CD14-positive monocyte (primary cell): ENCODE measurements around the gene IGFBP7. TPM values are rescaled to one million over a fixed set of nuclear protein-coding genes. Genes with fewer than 3 reads are reported as not detected.

Experiments used
- DNase-seq, 3 donors: peaks; one replicate each; pipeline ENCODE4 v3.0.0-alpha.2; 2011 to 2022
- H2AFZ ChIP-seq: 2 replicates; pipeline ENCODE4 v1.6.0; 2012; ENCODE audit warnings: mild to moderate bottlenecking, low read depth, low read length, inconsistent platforms; ENCODE audit not compliant: insufficient read depth, poor library complexity, severe bottlenecking
- H3K27ac ChIP-seq, 2 donors: 1 replicate in 1 of 2; 2 replicates in 1 of 2; pipeline ENCODE4 v1.5.1; 2012 to 2013; ENCODE audit warnings: low read length in 2 of 2, control low read depth in 1 of 2, inconsistent platforms in 1 of 2, low read depth in 1 of 2, mild to moderate bottlenecking in 1 of 2
- H3K27me3 ChIP-seq, 2 donors: one replicate each; pipeline versions ENCODE4 v1.6.0 to v1.6.1; 2011 to 2013; ENCODE audit warnings: low read length in 2 of 2; ENCODE audit not compliant: control insufficient read depth in 2 of 2, insufficient read depth in 2 of 2
- H3K36me3 ChIP-seq, 2 donors: replicated peaks in 1 of 2; 1 replicate in 1 of 2; 2 replicates in 1 of 2; pipeline versions ENCODE4 v1.5.1 to v1.6.1; 2012 to 2013; ENCODE audit warnings: low read length in 2 of 2, control low read depth in 1 of 2, inconsistent platforms in 1 of 2, mild to moderate bottlenecking in 1 of 2; ENCODE audit not compliant: insufficient read depth in 2 of 2, control insufficient read depth in 1 of 2
- H3K4me1 ChIP-seq, 2 donors: 1 replicate in 1 of 2; 2 replicates in 1 of 2; pipeline versions ENCODE4 v1.5.1 to v1.6.1; 2012 to 2013; ENCODE audit warnings: low read length in 2 of 2, control low read depth in 1 of 2, inconsistent platforms in 1 of 2, mild to moderate bottlenecking in 1 of 2, moderate library complexity in 1 of 2; ENCODE audit not compliant: insufficient read depth in 2 of 2, control insufficient read depth in 1 of 2
- H3K4me2 ChIP-seq: replicated peaks from 2 replicates; pipeline ENCODE3; 2012; ENCODE audit warnings: low read length, moderate library complexity, mild to moderate bottlenecking; ENCODE audit not compliant: poor library complexity, severe bottlenecking; ENCODE audit errors: extremely low read depth
- H3K4me3 ChIP-seq, 3 experiments: fragments of 200-600 bp in 1 of 3; sonication (generic) in 1 of 3; replicated peaks in 1 of 3; 1 replicate in 2 of 3; 2 replicates in 1 of 3; pipeline ENCODE4 v1.5.1; 2011 to 2013; ENCODE audit warnings: low read length in 3 of 3, mild to moderate bottlenecking in 3 of 3, control low read depth in 2 of 3, low read depth in 2 of 3, inconsistent platforms in 1 of 3, moderate library complexity in 1 of 3
- H3K79me2 ChIP-seq: 2 replicates; pipeline ENCODE4 v1.6.0; 2012; ENCODE audit warnings: mild to moderate bottlenecking, control low read depth, inconsistent platforms, low read length, moderate library complexity; ENCODE audit not compliant: insufficient read depth
- H3K9ac ChIP-seq: 2 replicates; pipeline ENCODE4 v1.6.0; 2017; ENCODE audit warnings: low read length, mild to moderate bottlenecking; ENCODE audit not compliant: insufficient read depth, poor library complexity, severe bottlenecking
- H3K9me3 ChIP-seq, 2 donors: replicated peaks in 1 of 2; 1 replicate in 1 of 2; 2 replicates in 1 of 2; pipeline versions ENCODE4 v1.5.1 to v1.6.1; 2012 to 2013; ENCODE audit warnings: low read length in 2 of 2, control low read depth in 1 of 2; ENCODE audit not compliant: control insufficient read depth in 1 of 2, insufficient read depth in 1 of 2
- H4K20me1 ChIP-seq: 2 replicates; pipeline ENCODE4 v1.6.0; 2012; ENCODE audit warnings: mild to moderate bottlenecking, low read length, control low read depth, moderate library complexity; ENCODE audit not compliant: insufficient read depth
- H3K27ac Mint-ChIP-seq, 7 donors: one replicate each; pipeline ENCODE4 v1.8.0; 2020; ENCODE audit warnings: mild to moderate bottlenecking in 7 of 7, mixed read lengths in 7 of 7, moderate library complexity in 6 of 7, inconsistent platforms in 2 of 7
- H3K27me3 Mint-ChIP-seq, 3 donors: one replicate each; pipeline ENCODE4 v1.8.0; 2021 to 2022; ENCODE audit warnings: low read depth in 3 of 3, mild to moderate bottlenecking in 3 of 3, mixed read lengths in 3 of 3, moderate library complexity in 3 of 3, inconsistent platforms in 1 of 3
- H3K36me3 Mint-ChIP-seq, 2 donors: one replicate each; pipeline ENCODE4 v1.8.0; 2020; ENCODE audit warnings: mixed read lengths in 2 of 2, inconsistent platforms in 1 of 2, mild to moderate bottlenecking in 1 of 2
- H3K4me1 Mint-ChIP-seq: one replicate; pipeline ENCODE4 v1.8.0; 2020; ENCODE audit warnings: mild to moderate bottlenecking, mixed read lengths
- H3K4me3 Mint-ChIP-seq, 2 donors: one replicate each; pipeline ENCODE4 v1.8.0; 2020; ENCODE audit warnings: mild to moderate bottlenecking in 2 of 2, mixed read lengths in 2 of 2, moderate library complexity in 1 of 2
- H3K9me3 Mint-ChIP-seq, 7 donors: one replicate each; pipeline ENCODE4 v1.8.0; 2020 to 2022; ENCODE audit warnings: mixed read lengths in 7 of 7, mild to moderate bottlenecking in 6 of 7, moderate library complexity in 6 of 7, inconsistent platforms in 2 of 7
- WGBS: methylation state at CpG from one replicate; pipeline ENCODE4 v1.1.5; 2013; ENCODE audit warnings: missing lambda C conversion rate; ENCODE audit not compliant: insufficient coverage; 5-methylcytosine and 5-hydroxymethylcytosine counted together
- intact Hi-C, 2 donors: fragments of 100-400 bp; cut with micrococcal nuclease; formaldehyde crosslinking; loops; one replicate each; pipeline versions ENCODE4 v1.15.0 to v1.15.1; 2023
- polyA plus RNA-seq, 3 donors: library from polyadenylated mRNA; depleted of rRNA in 1 of 3; unstranded in 2 of 3; stranded (reverse) in 1 of 3; fragments of 300-500 nt in 2 of 3; fragments of >200 nt in 1 of 3; fragmentation: Illumina TruSeq in 2 of 3; gene quantifications; 1 replicate in 2 of 3; 2 replicates in 1 of 3; pipeline ENCODE4 v1.2.3, GENCODE V29; 2012 to 2021
- TF ChIP-seq, protein P1 (sequence below): fragments of 200-600 bp; IDR thresholded peaks from one replicate; pipeline ENCODE4 v1.8.0; 2022; ENCODE audit warnings: antibody characterized with exemption, mild to moderate bottlenecking

Gene IGFBP7
- polyA plus RNA-seq, 3 donors, result 23.1 to 53.1 (median 46.9) TPM

DNA sequence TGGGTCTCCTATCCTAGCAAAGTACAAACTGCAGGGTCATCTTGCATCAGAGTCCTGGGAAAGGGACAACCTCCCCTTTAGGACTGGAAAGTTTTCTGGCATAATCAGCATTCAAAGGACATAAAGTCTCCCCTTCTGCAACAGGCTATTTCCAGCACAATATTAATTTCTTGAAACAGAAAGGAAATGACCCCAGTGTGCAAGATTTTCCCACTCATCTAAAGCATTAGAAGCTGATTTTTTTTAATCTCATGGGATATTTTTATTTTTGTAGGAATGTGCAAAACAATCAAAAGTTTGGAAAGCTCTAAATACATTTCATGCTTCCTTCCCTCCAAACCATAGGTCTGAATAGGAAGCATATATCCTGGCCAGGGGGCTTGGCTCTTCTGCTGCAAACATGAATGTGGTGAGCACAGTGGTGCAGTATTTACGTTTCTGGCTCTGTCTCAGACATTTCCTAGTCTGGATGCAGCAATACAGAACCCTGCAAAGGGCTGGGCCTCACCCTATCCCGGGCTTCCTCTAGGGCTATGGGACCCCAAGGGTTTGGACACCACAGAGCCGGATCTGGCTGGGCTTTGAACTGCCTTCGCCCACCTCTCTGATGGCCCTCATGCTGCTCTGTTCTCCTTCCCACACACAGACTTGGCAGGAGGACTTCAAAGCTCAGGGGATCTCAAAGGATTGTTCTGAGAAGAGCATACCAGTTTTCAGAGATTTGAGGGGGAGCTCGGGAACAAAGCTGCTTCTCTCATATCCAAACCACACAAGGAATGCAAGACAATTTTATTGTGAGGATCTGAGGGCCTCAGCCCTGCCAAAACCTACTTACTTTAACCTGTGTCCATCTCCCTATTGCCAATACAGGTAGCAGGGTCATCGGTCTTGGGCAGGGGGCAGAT is 66.6 kb downstream of the IGFBP7 start:
- H2AFZ ChIP-seq, result no peak overlapping the region
- Mint-ChIP-seq H3K36me3 (peaks cover 9 to 17% of the 10 kb centered on the region in 2 donors), H3K4me1 (no peaks in the 10 kb centered on the region), H3K27me3 (peaks cover 0 to 1% (median 0%) of the 10 kb centered on the region in 3 donors), H3K27ac (peak overlapping the region in 1 of 7 donors; percentile 58), H3K9me3 (peaks cover 0 to 8% (median 3%) of the 10 kb centered on the region in 7 donors), H3K4me3 (no peak overlapping the region)
- intact Hi-C loops, result no loop called here
- H3K27ac ChIP-seq, result no peak overlapping the region
- no peak overlapping the region for H3K9ac ChIP-seq
- no peaks in the 10 kb centered on the region for H3K27me3 ChIP-seq
- H3K79me2 ChIP-seq, result peaks cover 3% of the 10 kb centered on the region
- 82% methylated on average over 5 of the region's 6 CpGs for WGBS
- H3K9me3 ChIP-seq, result peaks cover 0 to 2% of the 10 kb centered on the region in 2 donors
- no peak overlapping the region for H3K4me2 ChIP-seq
- TF ChIP-seq, protein P1, sequence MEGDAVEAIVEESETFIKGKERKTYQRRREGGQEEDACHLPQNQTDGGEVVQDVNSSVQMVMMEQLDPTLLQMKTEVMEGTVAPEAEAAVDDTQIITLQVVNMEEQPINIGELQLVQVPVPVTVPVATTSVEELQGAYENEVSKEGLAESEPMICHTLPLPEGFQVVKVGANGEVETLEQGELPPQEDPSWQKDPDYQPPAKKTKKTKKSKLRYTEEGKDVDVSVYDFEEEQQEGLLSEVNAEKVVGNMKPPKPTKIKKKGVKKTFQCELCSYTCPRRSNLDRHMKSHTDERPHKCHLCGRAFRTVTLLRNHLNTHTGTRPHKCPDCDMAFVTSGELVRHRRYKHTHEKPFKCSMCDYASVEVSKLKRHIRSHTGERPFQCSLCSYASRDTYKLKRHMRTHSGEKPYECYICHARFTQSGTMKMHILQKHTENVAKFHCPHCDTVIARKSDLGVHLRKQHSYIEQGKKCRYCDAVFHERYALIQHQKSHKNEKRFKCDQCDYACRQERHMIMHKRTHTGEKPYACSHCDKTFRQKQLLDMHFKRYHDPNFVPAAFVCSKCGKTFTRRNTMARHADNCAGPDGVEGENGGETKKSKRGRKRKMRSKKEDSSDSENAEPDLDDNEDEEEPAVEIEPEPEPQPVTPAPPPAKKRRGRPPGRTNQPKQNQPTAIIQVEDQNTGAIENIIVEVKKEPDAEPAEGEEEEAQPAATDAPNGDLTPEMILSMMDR, result no peak
- no peak for DNase-seq
- H3K4me3 ChIP-seq, result no peak overlapping the region
- no peaks in the 10 kb centered on the region for H3K4me1 ChIP-seq
- no peaks in the 10 kb centered on the region for H4K20me1 ChIP-seq
- peaks cover 3 to 10% of the 10 kb centered on the region in 2 donors for H3K36me3 ChIP-seq

DNA sequence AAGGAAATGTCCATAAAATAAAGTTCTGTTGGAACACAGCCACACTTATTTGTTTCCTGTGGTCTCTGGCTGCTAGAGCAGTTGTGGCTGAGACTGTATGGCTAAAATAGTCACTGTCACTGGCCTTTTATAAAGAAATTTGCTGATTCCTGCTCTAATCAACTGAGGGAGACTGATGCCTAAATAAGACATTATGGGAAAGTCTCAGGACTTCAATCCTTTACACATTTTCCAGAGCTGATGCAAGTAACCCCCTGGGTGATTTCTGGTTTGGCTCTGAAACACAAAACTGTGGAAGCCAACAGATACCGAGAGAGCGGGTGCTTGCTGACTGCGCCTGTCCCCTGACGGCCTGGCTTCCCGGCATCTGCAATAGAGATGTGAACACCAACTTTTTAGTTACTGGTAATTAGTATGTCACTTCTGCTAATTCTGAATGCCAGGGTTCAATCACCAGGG is 67.4 kb downstream of the IGFBP7 start:
- Histone ChIP-seq H2AFZ (no peak overlapping the region), H3K36me3 (peaks cover 3 to 10% of the 10 kb centered on the region in 2 donors), H4K20me1 (no peaks in the 10 kb centered on the region), H3K27ac (no peak overlapping the region), H3K9me3 (peaks cover 0 to 2% of the 10 kb centered on the region in 2 donors), H3K9ac (no peak overlapping the region), H3K27me3 (no peaks in the 10 kb centered on the region), H3K4me3 (no peak overlapping the region), H3K4me2 (no peak overlapping the region), H3K4me1 (no peaks in the 10 kb centered on the region), H3K79me2 (no peaks in the 10 kb centered on the region)
- H3K36me3 Mint-ChIP-seq, result peaks cover 9 to 22% of the 10 kb centered on the region in 2 donors
- intact Hi-C loops, result no loop called here
- 91% methylated on average over 5 of the region's 5 CpGs for WGBS
- TF ChIP-seq, protein P1, result no peak
- H3K9me3 Mint-ChIP-seq, result peaks cover 0 to 5% (median 3%) of the 10 kb centered on the region in 7 donors
- peaks cover 0 to 1% (median 0%) of the 10 kb centered on the region in 3 donors for H3K27me3 Mint-ChIP-seq
- no peak for DNase-seq
- no peak overlapping the region for H3K27ac Mint-ChIP-seq
- no peak overlapping the region for H3K4me3 Mint-ChIP-seq
- H3K4me1 Mint-ChIP-seq, result peaks cover 3% of the 10 kb centered on the region
